Measurements from ENCODE around the gene NRCAM. TPM values are rescaled to one million over a fixed set of nuclear protein-coding genes. Genes with fewer than 3 reads are reported as not detected.

NRCAM gene
- polyA plus RNA-seq, 2 of the 4 experiments (the other 2 are of a cell fraction) = 129 to 210 TPM

- FAIRE-seq = no peak
Measured at GRCh38 chr7:108499566-108499965, 43.3 kb upstream of the NRCAM start.

GRCh38 chr7:108498481-108498880 lies 42.2 kb upstream of the NRCAM start:
- no peak for ATAC-seq
- no peak for TF ChIP-seq E2F6 (IDR thresholded peaks at IDR 0.05; ENCODE audit: borderline replicate concordance, low read depth)
- peak; percentile 69 for TF ChIP-seq MAFK (IDR thresholded peaks at IDR 0.05; ENCODE audit: partially characterized antibody)
- no peak for FAIRE-seq
- POLR2A ChIA-PET = no interaction called here
- no peak for DNase-seq (ENCODE audit: low read depth in 1 of 2, low spot score in 1 of 2)
- Histone ChIP-seq H3K4me2 (no peak overlapping the region), H3K9me3 (no peaks in the 10 kb centered on the region), H3K4me3 (no peak overlapping the region), H3K4me1 (no peaks in the 10 kb centered on the region), H3K27ac (no peak overlapping the region)
- CTCF ChIA-PET = interaction anchor here (0.7 to 3.4 kb wide), 9 partner anchors 9 to 565 kb away, joined by 3 to 36 read pairs (median 3); no protein-coding TSS in a partner anchor
- 69% methylated on average over 6 of the region's 6 CpGs for WGBS (ENCODE audit: missing lambda C conversion rate)

More at GRCh38 chr7:108499566-108499965, 43.3 kb upstream of the NRCAM start:
- Histone ChIP-seq H3K4me1 (no peaks in the 10 kb centered on the region), H3K4me2 (no peak overlapping the region), H3K9me3 (no peaks in the 10 kb centered on the region), H3K27ac (no peak overlapping the region), H3K4me3 (no peak overlapping the region)
- WGBS (ENCODE audit: missing lambda C conversion rate) = 92% methylated on average over 1 of the region's 1 CpG
- no peak for TF ChIP-seq HES2 (IDR thresholded peaks at IDR 0.05)
- TF ChIP-seq RARB (CRISPR knock-in tag; IDR thresholded peaks at IDR 0.05) = no peak
- TF ChIP-seq CBX2 (IDR thresholded peaks at IDR 0.05; ENCODE audit: borderline replicate concordance, low read depth) = no peak
- TF ChIP-seq ZSCAN20 (CRISPR knock-in tag; IDR thresholded peaks at IDR 0.05) = no peak
- no peak for TF ChIP-seq TFCP2L1 (CRISPR knock-in tag; IDR thresholded peaks at IDR 0.05)
- no peak for TF ChIP-seq MYC (IDR thresholded peaks at IDR 0.05; ENCODE audit: borderline replicate concordance, low read length)
- TF ChIP-seq JUNB (IDR thresholded peaks at IDR 0.05) = no peak
- no peak for TF ChIP-seq HEYL (CRISPR knock-in tag; IDR thresholded peaks at IDR 0.05)
- TF ChIP-seq HOXA7 (CRISPR knock-in tag; IDR thresholded peaks at IDR 0.05) = no peak
- TF ChIP-seq CEBPB (IDR thresholded peaks at IDR 0.05) = no peak
- no peak for TF ChIP-seq MAFK (IDR thresholded peaks at IDR 0.05; ENCODE audit: partially characterized antibody)
- TF ChIP-seq FOSL2 (IDR thresholded peaks at IDR 0.05) = no peak
- no peak for TF ChIP-seq FOSL2 (CRISPR knock-in tag; IDR thresholded peaks at IDR 0.05)
- no peak for TF ChIP-seq MAX (IDR thresholded peaks at IDR 0.05)
- no peak for TF ChIP-seq RAD21 (conservative IDR thresholded peaks at IDR 0.05 in 1 of 2, IDR thresholded peaks at IDR 0.05 in 1 of 2)
- no peak for TF ChIP-seq SMC3 (IDR thresholded peaks at IDR 0.05)
- no peak for TF ChIP-seq HDAC2 (IDR thresholded peaks at IDR 0.05)
- no peak for TF ChIP-seq ZNF302 (CRISPR knock-in tag; IDR thresholded peaks at IDR 0.05)
- no peak for TF ChIP-seq POLR2AphosphoS2 (conservative IDR thresholded peaks at IDR 0.05; ENCODE audit: low read length)
- TF ChIP-seq CHD4 (IDR thresholded peaks at IDR 0.05; ENCODE audit: borderline replicate concordance) = no peak
- TF ChIP-seq RNF2 (IDR thresholded peaks at IDR 0.05; ENCODE audit: borderline replicate concordance, low read depth) = no peak
- CTCF ChIA-PET = interaction anchor here (1.4 kb wide), 1 partner anchor 318 kb away, joined by 6 read pairs; no protein-coding TSS in a partner anchor
- no peak for DNase-seq (ENCODE audit: low read depth in 1 of 2, low spot score in 1 of 2)
- POLR2A ChIA-PET = no interaction called here
- ATAC-seq = no peak

- ATAC-seq (peak; percentile 78 to 82), DNase-seq (ENCODE audit: low read depth in 1 of 2, low spot score in 1 of 2) (peak; percentile 58 to 60), FAIRE-seq (peak; percentile 98)
- WGBS (ENCODE audit: missing lambda C conversion rate) = 92% methylated on average over 3 of the region's 3 CpGs
- no peaks in the 10 kb centered on the region for H3K9me3 ChIP-seq
- H3K4me2 ChIP-seq = no peak overlapping the region
- H3K4me1 ChIP-seq = no peaks in the 10 kb centered on the region
- ChIA-PET POLR2A (interaction anchor here (0.6 kb wide), 2 partner anchors 73 to 275 kb away, joined by 3 to 4 read pairs; partner anchors contain the start of gene DNAJB9), CTCF (interaction anchor here (0.6 to 3.4 kb wide), 48 partner anchors 8 to 524 kb away, joined by 3 to 36 read pairs (median 4); partner anchors contain the start of gene PNPLA8)
- no peak overlapping the region for H3K4me3 ChIP-seq
- no peak overlapping the region; a peak in 1 of 6 replicates for H3K27ac ChIP-seq
- TF ChIP-seq CEBPB (IDR thresholded peaks at IDR 0.05) (no peak), NFE2L2 (conservative IDR thresholded peaks at IDR 0.05; ENCODE audit: low read length) (no peak), ELK1 (IDR thresholded peaks at IDR 0.05; ENCODE audit: low read depth, low read length) (no peak), ZC3H11A (IDR thresholded peaks at IDR 0.05) (no peak), POLR2A (IDR thresholded peaks at IDR 0.05; ENCODE audit: low read length) (no peak), SMC3 (IDR thresholded peaks at IDR 0.05) (peak; percentile 82), RCOR1 (IDR thresholded peaks at IDR 0.05; ENCODE audit: low read depth, low read length) (no peak), CTCF (IDR thresholded peaks at IDR 0.05) (peak; percentile 92), RAD21 (conservative IDR thresholded peaks at IDR 0.05 in 1 of 2, IDR thresholded peaks at IDR 0.05 in 1 of 2) (peak; percentile 83 to 91), USF2 (IDR thresholded peaks at IDR 0.05) (no peak), HOXA7 (CRISPR knock-in tag; IDR thresholded peaks at IDR 0.05) (no peak), ZNF302 (CRISPR knock-in tag; IDR thresholded peaks at IDR 0.05) (no peak), E2F6 (IDR thresholded peaks at IDR 0.05; ENCODE audit: borderline replicate concordance, low read depth) (no peak)
Measured at GRCh38 chr7:108497082-108497725, 41.0 kb upstream of the NRCAM start.
